ENCODE results near the gene TCF7L1. TPM values are rescaled to one million over a fixed set of nuclear protein-coding genes. Genes with fewer than 3 reads are reported as not detected.

Gene TCF7L1
- total RNA-seq, 2 experiments from 2014 or later = not detected

DNA sequence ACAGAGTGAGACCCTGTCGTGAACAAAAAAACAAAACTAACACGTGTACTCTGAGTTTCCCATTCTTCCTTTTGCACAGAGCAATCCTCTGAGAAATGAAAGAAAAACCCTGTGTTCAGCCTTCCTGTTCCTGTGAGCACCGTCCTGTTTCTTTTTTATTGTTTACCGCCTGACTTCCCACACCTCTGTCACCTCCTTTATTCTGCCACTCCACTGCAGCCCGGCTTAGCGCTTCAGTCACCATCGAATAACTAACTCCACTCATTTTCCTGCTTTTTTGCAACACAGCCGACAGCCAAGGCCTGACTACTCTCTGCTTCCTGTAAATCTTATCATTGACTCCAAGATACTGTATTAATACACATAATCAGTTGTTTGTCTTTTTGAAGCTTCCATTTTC lies 153.7 kb downstream of the TCF7L1 start:
- Histone ChIP-seq H3K79me2 (ENCODE audit: insufficient read depth, low read depth, low read length) (no peaks in the 10 kb centered on the region), H3K36me3 (ENCODE audit: insufficient read depth, low read length) (no peaks in the 10 kb centered on the region), H3K4me1 (ENCODE audit: insufficient read depth, low read length, poor library complexity, severe bottlenecking) (no peaks in the 10 kb centered on the region), H4K20me1 (ENCODE audit: insufficient read depth, low read length) (no peaks in the 10 kb centered on the region), H3K27ac (ENCODE audit: low read depth, low read length, poor library complexity, severe bottlenecking) (no peak overlapping the region), H3K4me3 (ENCODE audit: low read depth, low read length, poor library complexity, severe bottlenecking) (no peak overlapping the region), H3K9me3 (ENCODE audit: low read length) (no peaks in the 10 kb centered on the region), H3K9me2 (ENCODE audit: insufficient read depth, low read length) (no peaks in the 10 kb centered on the region), H3K4me2 (ENCODE audit: low read length) (no peak overlapping the region), H2AFZ (ENCODE audit: low read length) (0 out of 2 replicates have a peak overlapping the region, but pooled peaks have one; percentile 7)
- ChIA-PET CTCF (ENCODE audit: unreplicated experiment) (no interaction called here), POLR2A (no interaction called here)
- TF ChIP-seq, protein P1, sequence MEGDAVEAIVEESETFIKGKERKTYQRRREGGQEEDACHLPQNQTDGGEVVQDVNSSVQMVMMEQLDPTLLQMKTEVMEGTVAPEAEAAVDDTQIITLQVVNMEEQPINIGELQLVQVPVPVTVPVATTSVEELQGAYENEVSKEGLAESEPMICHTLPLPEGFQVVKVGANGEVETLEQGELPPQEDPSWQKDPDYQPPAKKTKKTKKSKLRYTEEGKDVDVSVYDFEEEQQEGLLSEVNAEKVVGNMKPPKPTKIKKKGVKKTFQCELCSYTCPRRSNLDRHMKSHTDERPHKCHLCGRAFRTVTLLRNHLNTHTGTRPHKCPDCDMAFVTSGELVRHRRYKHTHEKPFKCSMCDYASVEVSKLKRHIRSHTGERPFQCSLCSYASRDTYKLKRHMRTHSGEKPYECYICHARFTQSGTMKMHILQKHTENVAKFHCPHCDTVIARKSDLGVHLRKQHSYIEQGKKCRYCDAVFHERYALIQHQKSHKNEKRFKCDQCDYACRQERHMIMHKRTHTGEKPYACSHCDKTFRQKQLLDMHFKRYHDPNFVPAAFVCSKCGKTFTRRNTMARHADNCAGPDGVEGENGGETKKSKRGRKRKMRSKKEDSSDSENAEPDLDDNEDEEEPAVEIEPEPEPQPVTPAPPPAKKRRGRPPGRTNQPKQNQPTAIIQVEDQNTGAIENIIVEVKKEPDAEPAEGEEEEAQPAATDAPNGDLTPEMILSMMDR (conservative IDR thresholded peaks at IDR 0.05; ENCODE audit: low read length) = no peak
- no peak for TF ChIP-seq EZH2phosphoT487 (IDR thresholded peaks at IDR 0.05; ENCODE audit: borderline replicate concordance, low read depth, low read length)
- no peak for DNase-seq (ENCODE audit: low spot score)
- intact Hi-C loops (cut with micrococcal nuclease; ENCODE audit: unreplicated experiment) = loop anchor here (5.0 to 10.0 kb wide), 3 partner anchors 152 to 792 kb away; partner anchors contain the start of gene TCF7L1
- no TSS peak for BruUV-seq (replicated peaks)

DNA sequence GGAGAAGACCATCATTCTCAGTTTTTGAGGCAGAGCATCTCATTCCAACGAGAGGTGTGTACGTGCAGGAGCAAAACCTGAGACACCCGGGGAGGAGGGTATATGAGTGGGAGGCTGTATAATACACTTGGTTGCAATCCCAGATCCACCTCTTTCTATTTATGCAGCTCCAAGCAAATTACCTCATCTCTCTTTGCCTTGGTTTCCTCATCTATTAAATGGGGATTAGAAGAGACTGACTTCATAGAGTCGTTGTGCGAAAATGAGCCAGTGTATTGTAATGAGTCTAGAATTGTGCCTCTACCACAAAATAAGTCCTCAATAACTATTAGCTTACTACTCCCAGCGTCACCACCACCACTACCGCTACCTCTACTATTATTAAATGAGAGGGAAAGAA lies 154.5 kb downstream of the TCF7L1 start:
- TF ChIP-seq, protein P1 (conservative IDR thresholded peaks at IDR 0.05; ENCODE audit: low read length) = no peak
- TF ChIP-seq EZH2phosphoT487 (IDR thresholded peaks at IDR 0.05; ENCODE audit: borderline replicate concordance, low read depth, low read length) = no peak
- ChIA-PET POLR2A (no interaction called here), CTCF (ENCODE audit: unreplicated experiment) (no interaction called here)
- Histone ChIP-seq H3K9me2 (ENCODE audit: insufficient read depth, low read length) (no peaks in the 10 kb centered on the region), H2AFZ (ENCODE audit: low read length) (no peak overlapping the region), H3K4me1 (ENCODE audit: insufficient read depth, low read length, poor library complexity, severe bottlenecking) (no peaks in the 10 kb centered on the region), H3K4me2 (ENCODE audit: low read length) (no peak overlapping the region), H3K4me3 (ENCODE audit: low read depth, low read length, poor library complexity, severe bottlenecking) (no peak overlapping the region), H4K20me1 (ENCODE audit: insufficient read depth, low read length) (no peaks in the 10 kb centered on the region), H3K27ac (ENCODE audit: low read depth, low read length, poor library complexity, severe bottlenecking) (no peak overlapping the region), H3K36me3 (ENCODE audit: insufficient read depth, low read length) (no peaks in the 10 kb centered on the region), H3K79me2 (ENCODE audit: insufficient read depth, low read depth, low read length) (no peaks in the 10 kb centered on the region), H3K9me3 (ENCODE audit: low read length) (no peaks in the 10 kb centered on the region)
- DNase-seq (ENCODE audit: low spot score) = no peak
- BruUV-seq (replicated peaks) = no TSS peak
- intact Hi-C loops (cut with micrococcal nuclease; ENCODE audit: unreplicated experiment) = loop anchor here (5.0 to 10.0 kb wide), 3 partner anchors 153 to 793 kb away; partner anchors contain the start of gene TCF7L1

DNA sequence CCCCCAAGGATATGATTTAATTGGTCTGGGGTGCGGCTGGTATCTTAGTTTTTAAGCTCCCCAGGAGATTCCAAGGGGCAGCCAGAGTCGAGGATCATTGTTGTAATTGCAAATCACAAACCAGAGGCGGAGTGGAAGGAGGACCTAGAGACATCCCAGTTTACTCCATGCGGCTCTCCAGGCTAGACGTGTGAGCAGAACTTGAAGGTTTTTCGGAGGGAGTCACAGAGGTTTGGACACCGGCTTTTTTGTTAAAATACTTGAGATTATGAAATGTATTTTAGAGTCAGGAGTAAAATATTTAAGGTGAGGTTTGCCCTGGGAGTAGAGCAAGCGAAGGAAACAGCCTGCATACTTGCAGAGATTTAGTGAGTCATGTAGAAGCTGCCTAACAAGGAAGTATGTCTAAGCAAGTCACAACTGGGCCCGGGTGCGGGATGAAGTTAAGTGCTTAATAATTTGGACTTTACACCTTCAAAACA lies 155.1 kb downstream of the TCF7L1 start:
- DNase-seq (ENCODE audit: low spot score) = no peak
- Histone ChIP-seq H3K4me3 (ENCODE audit: low read depth, low read length, poor library complexity, severe bottlenecking) (no peak overlapping the region), H3K9me3 (ENCODE audit: low read length) (no peaks in the 10 kb centered on the region), H4K20me1 (ENCODE audit: insufficient read depth, low read length) (no peaks in the 10 kb centered on the region), H3K4me2 (ENCODE audit: low read length) (no peak overlapping the region), H3K9me2 (ENCODE audit: insufficient read depth, low read length) (no peaks in the 10 kb centered on the region), H2AFZ (ENCODE audit: low read length) (no peak overlapping the region), H3K79me2 (ENCODE audit: insufficient read depth, low read depth, low read length) (no peaks in the 10 kb centered on the region), H3K4me1 (ENCODE audit: insufficient read depth, low read length, poor library complexity, severe bottlenecking) (no peaks in the 10 kb centered on the region), H3K27ac (ENCODE audit: low read depth, low read length, poor library complexity, severe bottlenecking) (no peak overlapping the region), H3K36me3 (ENCODE audit: insufficient read depth, low read length) (no peaks in the 10 kb centered on the region)
- ChIA-PET POLR2A (no interaction called here), CTCF (ENCODE audit: unreplicated experiment) (no interaction called here)
- TF ChIP-seq, protein P1 (conservative IDR thresholded peaks at IDR 0.05; ENCODE audit: low read length) = no peak
- TF ChIP-seq EZH2phosphoT487 (IDR thresholded peaks at IDR 0.05; ENCODE audit: borderline replicate concordance, low read depth, low read length) = no peak
- intact Hi-C loops (cut with micrococcal nuclease; ENCODE audit: unreplicated experiment) = loop anchor here (5.0 to 10.0 kb wide), 3 partner anchors 153 to 793 kb away; partner anchors contain the start of gene TCF7L1
- no TSS peak for BruUV-seq (replicated peaks)

All from OCI-LY7 (cell line).